HL-60 (cell line): ENCODE measurements around the gene DDR2.

Source experiments
- POLR2AphosphoS5 ChIP-seq: IDR thresholded peaks from 2 replicates; pipeline ENCODE4 v1.6.1; 2012; ENCODE audit warnings: low read depth
- TF ChIP-seq, protein P1 (sequence below): IDR thresholded peaks from one replicate; pipeline ENCODE4 v1.5.1; 2011; ENCODE audit warnings: low read length, control low read depth, inconsistent platforms; ENCODE audit not compliant: insufficient read depth
- TF ChIP-seq, protein P2 (sequence below): IDR thresholded peaks from 2 replicates; pipeline ENCODE4 v1.6.1; 2012; ENCODE audit warnings: low read depth; ENCODE audit not compliant: insufficient replicate concordance

DNA sequence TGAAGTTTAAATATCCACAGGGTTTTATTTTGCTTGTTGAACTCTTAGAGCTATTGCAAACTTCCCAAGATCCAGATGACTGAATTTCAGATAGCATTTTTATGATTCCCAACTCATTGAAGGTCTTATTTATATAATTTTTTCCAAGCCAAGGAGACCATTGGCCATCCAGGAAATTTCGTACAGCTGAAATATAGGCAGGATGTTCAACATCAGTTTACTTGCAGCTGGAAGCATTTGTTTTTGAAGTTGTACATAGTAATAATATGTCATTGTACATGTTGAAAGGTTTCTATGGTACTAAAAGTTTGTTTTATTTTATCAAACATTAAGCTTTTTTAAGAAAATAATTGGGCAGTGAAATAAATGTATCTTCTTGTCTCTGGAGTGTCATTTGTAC lies 32.8 kb upstream of the DDR2 start:
- TF ChIP-seq POLR2AphosphoS5: no peak
- TF ChIP-seq, protein P1, sequence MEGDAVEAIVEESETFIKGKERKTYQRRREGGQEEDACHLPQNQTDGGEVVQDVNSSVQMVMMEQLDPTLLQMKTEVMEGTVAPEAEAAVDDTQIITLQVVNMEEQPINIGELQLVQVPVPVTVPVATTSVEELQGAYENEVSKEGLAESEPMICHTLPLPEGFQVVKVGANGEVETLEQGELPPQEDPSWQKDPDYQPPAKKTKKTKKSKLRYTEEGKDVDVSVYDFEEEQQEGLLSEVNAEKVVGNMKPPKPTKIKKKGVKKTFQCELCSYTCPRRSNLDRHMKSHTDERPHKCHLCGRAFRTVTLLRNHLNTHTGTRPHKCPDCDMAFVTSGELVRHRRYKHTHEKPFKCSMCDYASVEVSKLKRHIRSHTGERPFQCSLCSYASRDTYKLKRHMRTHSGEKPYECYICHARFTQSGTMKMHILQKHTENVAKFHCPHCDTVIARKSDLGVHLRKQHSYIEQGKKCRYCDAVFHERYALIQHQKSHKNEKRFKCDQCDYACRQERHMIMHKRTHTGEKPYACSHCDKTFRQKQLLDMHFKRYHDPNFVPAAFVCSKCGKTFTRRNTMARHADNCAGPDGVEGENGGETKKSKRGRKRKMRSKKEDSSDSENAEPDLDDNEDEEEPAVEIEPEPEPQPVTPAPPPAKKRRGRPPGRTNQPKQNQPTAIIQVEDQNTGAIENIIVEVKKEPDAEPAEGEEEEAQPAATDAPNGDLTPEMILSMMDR: no peak
- TF ChIP-seq, protein P2, sequence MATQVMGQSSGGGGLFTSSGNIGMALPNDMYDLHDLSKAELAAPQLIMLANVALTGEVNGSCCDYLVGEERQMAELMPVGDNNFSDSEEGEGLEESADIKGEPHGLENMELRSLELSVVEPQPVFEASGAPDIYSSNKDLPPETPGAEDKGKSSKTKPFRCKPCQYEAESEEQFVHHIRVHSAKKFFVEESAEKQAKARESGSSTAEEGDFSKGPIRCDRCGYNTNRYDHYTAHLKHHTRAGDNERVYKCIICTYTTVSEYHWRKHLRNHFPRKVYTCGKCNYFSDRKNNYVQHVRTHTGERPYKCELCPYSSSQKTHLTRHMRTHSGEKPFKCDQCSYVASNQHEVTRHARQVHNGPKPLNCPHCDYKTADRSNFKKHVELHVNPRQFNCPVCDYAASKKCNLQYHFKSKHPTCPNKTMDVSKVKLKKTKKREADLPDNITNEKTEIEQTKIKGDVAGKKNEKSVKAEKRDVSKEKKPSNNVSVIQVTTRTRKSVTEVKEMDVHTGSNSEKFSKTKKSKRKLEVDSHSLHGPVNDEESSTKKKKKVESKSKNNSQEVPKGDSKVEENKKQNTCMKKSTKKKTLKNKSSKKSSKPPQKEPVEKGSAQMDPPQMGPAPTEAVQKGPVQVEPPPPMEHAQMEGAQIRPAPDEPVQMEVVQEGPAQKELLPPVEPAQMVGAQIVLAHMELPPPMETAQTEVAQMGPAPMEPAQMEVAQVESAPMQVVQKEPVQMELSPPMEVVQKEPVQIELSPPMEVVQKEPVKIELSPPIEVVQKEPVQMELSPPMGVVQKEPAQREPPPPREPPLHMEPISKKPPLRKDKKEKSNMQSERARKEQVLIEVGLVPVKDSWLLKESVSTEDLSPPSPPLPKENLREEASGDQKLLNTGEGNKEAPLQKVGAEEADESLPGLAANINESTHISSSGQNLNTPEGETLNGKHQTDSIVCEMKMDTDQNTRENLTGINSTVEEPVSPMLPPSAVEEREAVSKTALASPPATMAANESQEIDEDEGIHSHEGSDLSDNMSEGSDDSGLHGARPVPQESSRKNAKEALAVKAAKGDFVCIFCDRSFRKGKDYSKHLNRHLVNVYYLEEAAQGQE: no peak
